OCI-LY3 (cell line): ENCODE results near the gene KLF7.

Experiments
- CTCF ChIP-seq: fragments of 200-600, 300-600 bp; sonication (generic); IDR thresholded peaks from 2 replicates; pipeline ENCODE4 v1.5.1; 2014; ENCODE audit warnings: antibody characterized with exemption, low read length, low read depth
- EZH2phosphoT487 ChIP-seq: fragments of 200-600 bp; shearing (Covaris generic); IDR thresholded peaks from 2 replicates; pipeline ENCODE4 v1.6.1; 2018; ENCODE audit warnings: antibody characterized with exemption, mixed run types, low read depth

GRCh38 chr2:207046724-207047123 is 119.0 kb downstream of the KLF7 start:
- TF ChIP-seq CTCF (no peak), EZH2phosphoT487 (no peak)
